GM18868 (cell line): Measurements from ENCODE around the gene METTL27.
"Not testable (repeated sequence)": the region's sequence is repeated elsewhere in the genome, so short reads cannot be mapped to it uniquely, and the experiment has no call there.

Experiments used
- ATAC-seq: cut with Tn5 transposase; IDR thresholded peaks from one replicate; pipeline ENCODE4 v1.9.1; 2021; ENCODE audit warnings: mild to moderate bottlenecking, moderate library complexity; ENCODE audit not compliant: unreplicated experiment

METTL27 gene

GRCh38 chr7:73870041-73870492 lies 27.8 kb upstream of the METTL27 start:
- no peak for ATAC-seq

DNA sequence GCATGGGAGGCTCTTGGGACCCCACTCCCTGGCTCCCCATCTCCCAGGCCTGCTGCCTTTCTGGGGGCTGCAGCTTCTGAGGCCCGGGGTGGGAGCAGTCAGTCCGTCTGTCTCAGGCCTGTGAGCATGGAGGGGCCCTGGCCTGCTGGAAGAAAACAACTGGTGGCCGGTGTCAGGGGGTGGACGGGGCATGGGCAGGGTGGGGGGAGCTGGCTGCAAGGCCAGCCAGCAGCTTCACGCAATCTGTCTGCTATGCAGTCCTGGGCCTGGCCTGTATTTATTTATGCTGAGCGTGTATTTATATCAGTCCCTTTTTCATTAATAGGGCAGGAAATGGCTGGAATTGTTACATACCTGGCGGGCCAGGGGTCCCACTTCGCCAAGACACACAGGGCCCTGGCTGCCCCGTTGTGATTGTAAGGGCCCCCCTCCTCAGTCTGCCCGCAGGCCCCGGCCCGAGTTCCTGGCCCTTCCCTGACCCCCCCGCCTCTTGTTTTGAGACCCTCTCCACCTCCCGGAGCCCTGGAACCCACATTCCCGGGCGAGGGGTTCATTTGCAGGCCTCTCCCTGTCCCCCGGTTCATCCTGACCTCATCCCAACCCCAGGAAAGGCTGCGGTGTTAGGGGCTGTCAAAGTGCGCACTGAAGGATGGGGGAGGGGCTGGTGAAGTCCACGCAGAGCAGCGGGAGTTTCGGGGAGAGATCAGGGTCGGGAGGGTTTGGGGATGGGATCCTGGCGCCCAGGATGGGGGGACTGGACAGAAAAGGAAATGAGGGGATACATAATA lies 26.9 kb upstream of the METTL27 start:
- no peak for ATAC-seq

GRCh38 chr7:73866446-73866767 lies 24.1 kb upstream of the METTL27 start:
- no peak for ATAC-seq

- no peak for ATAC-seq
These were observed 23.6 kb upstream of the METTL27 start for GRCh38 chr7:73865738-73866445.

DNA sequence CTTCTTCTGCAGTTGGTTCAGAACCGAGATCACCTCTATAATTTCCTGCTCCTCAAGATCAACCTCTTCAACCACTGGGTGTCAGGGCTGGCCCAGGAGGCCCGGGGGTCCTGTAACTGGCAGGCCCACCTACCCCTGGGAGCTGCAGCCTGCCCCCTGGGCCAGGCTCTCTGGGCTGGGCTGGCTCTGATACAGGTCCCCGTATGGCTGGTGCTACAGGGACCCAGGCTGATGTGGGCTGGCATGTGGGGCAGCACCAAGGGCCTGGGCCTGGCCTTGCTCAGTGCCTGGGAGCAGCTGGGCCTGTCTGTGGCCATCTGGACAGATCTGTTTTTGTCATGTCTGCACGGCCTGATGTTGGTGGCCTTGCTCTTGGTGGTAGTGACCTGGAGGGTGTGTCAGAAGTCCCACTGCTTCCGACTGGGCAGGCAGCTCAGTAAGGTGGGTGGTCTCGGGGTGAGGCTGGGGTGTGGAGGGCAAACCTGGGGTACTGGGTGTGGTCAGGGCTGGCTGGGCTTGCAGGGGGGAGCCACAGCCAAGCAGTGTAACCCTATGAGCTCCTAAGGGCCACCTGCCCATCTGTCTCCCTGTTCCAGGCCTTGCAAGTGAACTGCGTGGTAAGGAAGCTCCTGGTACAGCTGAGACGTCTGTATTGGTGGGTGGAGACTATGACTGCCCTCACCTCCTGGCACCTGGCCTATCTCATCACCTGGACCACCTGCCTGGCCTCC lies 22.8 kb upstream of the METTL27 start:
- no peak for ATAC-seq

DNA sequence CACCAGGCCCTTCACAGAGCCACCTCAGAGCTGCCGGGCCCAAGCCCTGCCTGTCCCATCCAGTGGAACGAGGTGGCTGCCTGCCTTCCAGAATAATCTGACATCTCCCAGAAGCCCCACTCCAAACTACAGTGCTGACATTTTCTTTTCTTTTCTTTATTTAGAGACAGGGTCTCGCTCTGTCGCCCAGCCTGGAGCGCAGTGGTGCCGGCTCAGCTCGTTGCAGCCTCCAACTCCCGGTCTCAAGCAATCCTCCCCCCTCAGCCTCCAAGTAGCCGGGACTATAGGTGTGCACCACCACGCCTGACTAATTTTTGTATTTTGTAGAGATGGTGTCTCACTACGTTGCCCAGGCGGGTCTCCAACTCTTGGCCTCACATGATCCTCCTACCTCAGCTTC lies 19.0 kb upstream of the METTL27 start:
- no peak for ATAC-seq

DNA sequence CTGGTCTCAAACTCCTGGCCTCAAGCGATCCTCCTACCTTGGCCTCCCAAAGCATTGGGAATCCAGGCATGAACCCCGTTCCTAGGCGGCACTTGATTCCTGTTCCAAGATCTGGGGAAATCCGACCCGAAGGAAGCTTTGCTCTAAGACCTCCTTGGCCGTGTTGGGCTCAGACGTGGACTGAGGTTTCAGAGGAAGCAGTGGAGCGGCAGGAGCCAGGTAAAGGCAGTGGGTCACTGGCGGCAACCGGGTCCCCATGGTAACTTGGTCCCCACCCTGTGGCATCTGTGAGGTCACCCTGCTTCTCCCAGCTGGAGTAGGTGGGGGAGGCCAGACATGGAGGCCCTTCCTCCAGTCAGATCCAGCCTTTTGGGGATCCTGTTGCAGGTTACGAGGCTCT lies 18.5 kb upstream of the METTL27 start, which contains the start of gene TMEM270:
TSS of gene TMEM270 (plus strand) at position 301 of the 400 bp plus-strand sequence. CDS start at position 337, 36 bp downstream.
- no peak for ATAC-seq

GRCh38 chr7:73858807-73859206 lies 16.5 kb upstream of the METTL27 start:
- no peak for ATAC-seq

GRCh38 chr7:73856941-73857340 lies 14.6 kb upstream of the METTL27 start:
- no peak for ATAC-seq

GRCh38 chr7:73852500-73852899 lies 10.2 kb upstream of the METTL27 start:
- ATAC-seq = no peak

- peak; percentile 77 for ATAC-seq
These were observed 9.4 kb upstream of the METTL27 start for GRCh38 chr7:73851410-73852338.

DNA sequence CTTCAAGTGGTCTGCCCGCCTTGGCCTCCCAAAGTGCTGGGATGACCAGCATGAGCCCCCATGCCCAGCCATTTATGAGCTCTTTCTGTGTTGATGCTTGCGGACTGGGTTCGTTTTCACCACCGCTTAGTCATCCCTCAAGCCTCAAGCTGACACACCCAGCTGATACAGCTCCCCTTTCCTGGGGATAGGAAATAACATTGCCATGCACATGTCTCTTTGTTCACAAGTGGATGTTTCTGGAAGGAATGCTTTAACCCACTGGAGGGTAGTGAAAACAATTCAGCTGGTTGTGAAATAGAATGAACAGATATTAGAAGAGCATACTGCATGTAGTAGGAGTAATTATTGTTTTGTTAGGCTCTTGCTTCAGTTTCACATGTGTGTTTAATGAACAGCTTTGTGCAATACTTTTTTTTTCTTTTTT lies 8.5 kb upstream of the METTL27 start:
- no peak for ATAC-seq

GRCh38 chr7:73847941-73848723 lies 5.8 kb upstream of the METTL27 start:
- ATAC-seq = no peak

- not testable (repeated sequence) for ATAC-seq
These were observed 3.4 kb upstream of the METTL27 start for GRCh38 chr7:73845701-73846195.

DNA sequence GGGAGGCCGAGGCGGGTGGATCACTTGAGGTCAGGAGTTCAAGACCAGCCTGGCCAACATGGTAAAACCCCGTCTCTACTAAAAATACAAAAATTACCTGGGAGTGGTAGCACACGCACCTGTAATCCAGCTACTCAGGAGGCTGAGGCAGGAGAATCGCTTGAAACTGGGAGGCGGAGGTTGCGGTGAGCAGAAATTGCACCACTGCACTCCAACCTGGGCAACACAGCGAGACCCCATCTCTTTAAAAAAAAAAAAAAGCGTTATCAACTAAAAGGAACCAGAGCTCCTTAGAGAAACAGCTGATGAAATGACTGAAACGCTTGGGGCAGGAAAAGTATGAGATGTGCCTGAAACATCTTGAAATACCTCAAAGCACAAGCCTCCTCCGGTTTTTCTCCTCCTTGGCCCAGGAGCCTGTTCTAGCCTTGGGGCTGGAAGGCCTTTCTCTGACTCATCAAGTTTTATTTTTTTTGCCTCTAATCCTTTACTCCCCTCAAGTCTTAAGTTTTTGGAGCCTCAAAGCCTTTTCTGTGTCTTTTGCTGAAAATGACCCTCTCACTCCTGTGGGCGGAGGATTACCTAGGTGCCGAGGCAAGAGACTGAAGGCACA lies 2.6 kb upstream of the METTL27 start:
- no peak for ATAC-seq

DNA sequence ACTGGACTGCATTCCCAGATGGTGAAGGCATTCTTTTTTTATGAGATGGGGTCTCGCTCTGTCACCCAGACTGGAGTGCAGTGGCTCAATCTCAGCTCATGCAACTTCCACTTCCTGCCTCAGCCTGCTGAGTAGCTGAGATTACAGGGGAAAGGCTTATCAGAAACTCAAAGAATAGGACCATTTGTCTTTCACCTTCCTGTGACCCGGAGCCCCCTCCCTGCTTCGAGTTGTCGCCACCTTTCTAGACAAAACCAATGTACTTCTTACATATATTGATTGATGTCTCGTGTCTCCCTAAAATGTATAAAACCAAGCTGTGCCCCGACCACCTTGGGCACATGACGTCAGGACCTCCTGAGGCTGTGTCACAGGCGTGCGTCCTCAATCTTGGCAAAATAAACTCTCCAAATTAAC lies 1.8 kb upstream of the METTL27 start:
- ATAC-seq = no peak

DNA sequence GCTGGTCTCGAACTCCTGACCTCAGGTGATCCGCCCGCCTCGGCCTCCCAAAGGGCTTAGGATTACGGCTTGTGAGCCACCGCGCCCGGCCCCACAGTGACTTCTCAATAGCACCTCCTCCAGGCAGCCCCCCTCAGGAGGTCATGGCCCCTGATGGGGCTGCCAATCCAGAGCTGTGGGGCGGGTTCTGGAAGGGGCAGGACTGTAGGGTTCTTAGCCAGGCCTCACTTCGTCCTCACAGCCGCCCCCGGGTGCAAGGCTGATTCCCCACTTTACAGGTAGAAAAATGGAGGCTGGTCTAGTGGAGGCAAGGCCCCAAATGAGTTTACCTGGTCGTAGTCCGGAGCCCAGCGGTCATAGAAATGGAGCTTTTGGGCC lies 638 bp downstream of the METTL27 start:
- no peak for ATAC-seq

- no peak for ATAC-seq
These were observed 1.5 kb downstream of the METTL27 start for GRCh38 chr7:73840715-73841379.
